HG03039 (cell line): ENCODE data around the gene FGF5.
"Not testable (repeated sequence)": the region's sequence is repeated elsewhere in the genome, so short reads cannot be mapped to it uniquely, and the experiment has no call there.

ENCODE experiments used
- ATAC-seq: cut with Tn5 transposase; IDR thresholded peaks from one replicate; pipeline ENCODE4 v1.9.1; 2021; ENCODE audit warnings: mild to moderate bottlenecking, moderate library complexity; ENCODE audit not compliant: unreplicated experiment

FGF5 gene

GRCh38 chr4:80253510-80253909 is 13.0 kb upstream of the FGF5 start:
- no peak for ATAC-seq

- no peak for ATAC-seq
Measured at GRCh38 chr4:80254114-80254513, 12.3 kb upstream of the FGF5 start.

- no peak for ATAC-seq
Measured at GRCh38 chr4:80255329-80256095, 11.0 kb upstream of the FGF5 start.

GRCh38 chr4:80257851-80258250 is 8.6 kb upstream of the FGF5 start:
- ATAC-seq: no peak

GRCh38 chr4:80259012-80259411 is 7.5 kb upstream of the FGF5 start:
- ATAC-seq: no peak

- ATAC-seq: no peak
Measured at GRCh38 chr4:80259817-80260216, 6.6 kb upstream of the FGF5 start.

GRCh38 chr4:80261989-80262600 is 4.4 kb upstream of the FGF5 start:
- no peak for ATAC-seq

- no peak for ATAC-seq
Measured at GRCh38 chr4:80263541-80264351, 2.7 kb upstream of the FGF5 start.

- no peak for ATAC-seq
Measured at GRCh38 chr4:80264352-80264647, 2.2 kb upstream of the FGF5 start.

GRCh38 chr4:80264825-80265224 is 1.6 kb upstream of the FGF5 start:
- no peak for ATAC-seq

- no peak for ATAC-seq
Measured at GRCh38 chr4:80265571-80266252, 752 bp upstream of the FGF5 start.

- ATAC-seq: no peak
Measured at GRCh38 chr4:80266902-80267380, 477 bp downstream of the FGF5 start.

- ATAC-seq: no peak
Measured at GRCh38 chr4:80268081-80268823, 1.8 kb downstream of the FGF5 start.

- ATAC-seq: no peak
Measured at GRCh38 chr4:80268936-80269335, 2.5 kb downstream of the FGF5 start.

GRCh38 chr4:80270321-80270720 is 3.9 kb downstream of the FGF5 start:
- ATAC-seq: no peak

- ATAC-seq: no peak
Measured at GRCh38 chr4:80270868-80271267, 4.4 kb downstream of the FGF5 start.

- ATAC-seq: no peak
Measured at GRCh38 chr4:80271801-80272200, 5.3 kb downstream of the FGF5 start.

- no peak for ATAC-seq
Measured at GRCh38 chr4:80276931-80277330, 10.5 kb downstream of the FGF5 start.

GRCh38 chr4:80279751-80280150 is 13.3 kb downstream of the FGF5 start:
- ATAC-seq: no peak

GRCh38 chr4:80286451-80286850 is 20.0 kb downstream of the FGF5 start:
- no peak for ATAC-seq

GRCh38 chr4:80290665-80291064 is 24.2 kb downstream of the FGF5 start:
- ATAC-seq: not testable (repeated sequence)
